ENCODE measurements around the gene SLC16A2. TPM values are rescaled to one million over a fixed set of nuclear protein-coding genes. Genes with fewer than 3 reads are reported as not detected.

SLC16A2 gene
- under 1 TPM; 0.36 TPM for total RNA-seq

- Mint-ChIP-seq H3K4me3 (peak within 1 kb of the TSS; percentile 65), H3K27ac (no peak within 1 kb of the TSS), H3K36me3 (ENCODE audit: low read depth) (no peaks in the 10 kb centered on the region), H3K9me3 (no peaks in the 10 kb centered on the region), H3K4me1 (ENCODE audit: low read depth) (peaks cover 8% of the 10 kb centered on the region), H3K27me3 (peaks cover 10% of the 10 kb centered on the region)
- ATAC-seq, result peak; percentile 57
- ChIA-PET POLR2A (interaction anchor here (1.2 kb wide), 1 partner anchor 93 kb away, joined by 3 read pairs; no protein-coding TSS in a partner anchor), CTCF (interaction anchor here (0.6 to 1.0 kb wide), 2 partner anchors 15 to 38 kb away, joined by 3 to 4 read pairs; no protein-coding TSS in a partner anchor)
- no peak for TF ChIP-seq CTCF (IDR thresholded peaks at IDR 0.05)
- DNase-seq, result peak; percentile 39
- intact Hi-C loops (cut with micrococcal nuclease), result no loop called here
Measured at GRCh38 chrX:74421036-74421739, at the start of gene SLC16A2. TSS of gene SLC16A2 (plus strand) at chrX:74421493. CDS start at chrX:74421638, 145 bp downstream.

- peaks cover 2% of the 10 kb centered on the region for H3K27me3 Mint-ChIP-seq
- no peaks in the 10 kb centered on the region for H3K4me1 Mint-ChIP-seq (ENCODE audit: low read depth)
- no peaks in the 10 kb centered on the region for H3K36me3 Mint-ChIP-seq (ENCODE audit: low read depth)
- H3K4me3 Mint-ChIP-seq, result no peak overlapping the region
- intact Hi-C loops (cut with micrococcal nuclease), result no loop called here
- POLR2A ChIA-PET, result no interaction called here
- ATAC-seq (no peak), DNase-seq (no peak)
- no peaks in the 10 kb centered on the region for H3K9me3 Mint-ChIP-seq
- CTCF ChIA-PET, result interaction anchor here (1.1 kb wide), 1 partner anchor 11 kb away, joined by 4 read pairs; no protein-coding TSS in a partner anchor
- no peak for TF ChIP-seq CTCF (IDR thresholded peaks at IDR 0.05)
- H3K27ac Mint-ChIP-seq, result no peak overlapping the region
Measured at GRCh38 chrX:74372272-74372671, 49.0 kb upstream of the SLC16A2 start.

GRCh38 chrX:74377282-74377681 is 44.0 kb upstream of the SLC16A2 start:
- Mint-ChIP-seq H3K27ac (no peak overlapping the region), H3K36me3 (ENCODE audit: low read depth) (no peaks in the 10 kb centered on the region), H3K27me3 (no peaks in the 10 kb centered on the region), H3K9me3 (no peaks in the 10 kb centered on the region), H3K4me3 (no peak overlapping the region), H3K4me1 (ENCODE audit: low read depth) (no peaks in the 10 kb centered on the region)
- ChIA-PET POLR2A (no interaction called here), CTCF (no interaction called here)
- no peak for TF ChIP-seq CTCF (IDR thresholded peaks at IDR 0.05)
- ATAC-seq (no peak), DNase-seq (no peak)
- intact Hi-C loops (cut with micrococcal nuclease), result no loop called here

GRCh38 chrX:74382613-74383012 is 38.7 kb upstream of the SLC16A2 start:
- Mint-ChIP-seq H3K36me3 (ENCODE audit: low read depth) (no peaks in the 10 kb centered on the region), H3K27me3 (no peaks in the 10 kb centered on the region), H3K27ac (no peak overlapping the region), H3K4me3 (no peak overlapping the region), H3K4me1 (ENCODE audit: low read depth) (no peaks in the 10 kb centered on the region), H3K9me3 (no peaks in the 10 kb centered on the region)
- POLR2A ChIA-PET, result no interaction called here
- peak; percentile 83 for ATAC-seq
- peak; percentile 75 for DNase-seq
- intact Hi-C loops (cut with micrococcal nuclease), result loop anchor here (5.0 kb wide), 1 partner anchor 170 kb away; no protein-coding TSS in a partner anchor
- TF ChIP-seq CTCF (IDR thresholded peaks at IDR 0.05), result peak; percentile 51
- CTCF ChIA-PET, result interaction anchor here (1.0 to 1.5 kb wide), 5 partner anchors 8 to 169 kb away, joined by 3 to 7 read pairs (median 4); no protein-coding TSS in a partner anchor

- Mint-ChIP-seq H3K9me3 (no peaks in the 10 kb centered on the region), H3K27me3 (no peaks in the 10 kb centered on the region), H3K4me1 (ENCODE audit: low read depth) (no peaks in the 10 kb centered on the region), H3K36me3 (ENCODE audit: low read depth) (no peaks in the 10 kb centered on the region), H3K27ac (no peak overlapping the region), H3K4me3 (no peak overlapping the region)
- TF ChIP-seq CTCF (IDR thresholded peaks at IDR 0.05), result no peak
- ChIA-PET POLR2A (no interaction called here), CTCF (interaction anchor here (0.6 to 1.5 kb wide), 5 partner anchors 11 to 1845 kb away, joined by 3 to 7 read pairs (median 4); partner anchors contain the start of gene SLC16A2)
- intact Hi-C loops (cut with micrococcal nuclease), result loop anchor here (5.0 kb wide), 1 partner anchor 169 kb away; no protein-coding TSS in a partner anchor
- ATAC-seq (peak; percentile 47), DNase-seq (peak; percentile 39)
Measured at GRCh38 chrX:74383611-74384010, 37.7 kb upstream of the SLC16A2 start.

All from activated CD8-positive, alpha-beta T cell treated with anti-CD3 and anti-CD28 coated beads for 36 hours (primary cell).